OCI-LY1 (cell line): ENCODE measurements around the gene PRPSAP1.

ENCODE experiments used
- H2AFZ ChIP-seq: fragments of 200-600 bp; sonication (generic), shearing (Covaris generic); 2 replicates; pipeline ENCODE4 v1.6.0; 2014; ENCODE audit warnings: antibody characterized with exemption, mild to moderate bottlenecking, low read length
- H3F3A ChIP-seq: fragments of 200-600 bp; sonication (generic), shearing (Covaris generic); 2 replicates; pipeline ENCODE4 v1.6.0; 2014; ENCODE audit warnings: mild to moderate bottlenecking, antibody characterized with exemption, low read length, moderate library complexity; ENCODE audit not compliant: insufficient read depth
- H3K27ac ChIP-seq: fragments of 200-600 bp; sonication (generic); 2 replicates; pipeline ENCODE4 v1.5.1; 2014; ENCODE audit warnings: low read length, mixed run types, mild to moderate bottlenecking, low read depth; ENCODE audit not compliant: poor library complexity, severe bottlenecking
- H3K27me3 ChIP-seq: fragments of 200-600 bp; sonication (generic); 2 replicates; pipeline ENCODE4 v1.6.0; 2014; ENCODE audit warnings: antibody characterized with exemption, mild to moderate bottlenecking, low read length, moderate library complexity; ENCODE audit not compliant: insufficient read depth
- H3K36me3 ChIP-seq: fragments of 200-600 bp; sonication (generic); 2 replicates; pipeline ENCODE4 v1.6.1; 2014; ENCODE audit warnings: mild to moderate bottlenecking, antibody characterized with exemption, low read length, moderate library complexity, mixed read lengths; ENCODE audit not compliant: insufficient read depth
- H3K4me1 ChIP-seq: fragments of 200-600 bp; sonication (generic); 2 replicates; pipeline ENCODE4 v1.5.1; 2014; ENCODE audit warnings: mild to moderate bottlenecking, low read length, moderate library complexity; ENCODE audit not compliant: insufficient read depth, severe bottlenecking
- H3K4me2 ChIP-seq: fragments of 200-600 bp; sonication (generic), shearing (Covaris generic); 2 replicates; pipeline ENCODE4 v1.6.1; 2014; ENCODE audit warnings: low read length
- H3K4me3 ChIP-seq: fragments of 200-600 bp; sonication (generic); 2 replicates; pipeline ENCODE4 v1.5.1; 2014; ENCODE audit warnings: low read length, low read depth, mild to moderate bottlenecking, mixed read lengths; ENCODE audit not compliant: poor library complexity, severe bottlenecking
- H3K79me2 ChIP-seq: fragments of 200-600 bp; shearing (Covaris generic); 2 replicates; pipeline ENCODE4 v1.6.1; 2016; ENCODE audit warnings: mixed run types, low read length, mixed read lengths; ENCODE audit not compliant: insufficient read depth
- H3K9ac ChIP-seq: fragments of 200-600 bp; sonication (generic), shearing (Covaris generic); 2 replicates; pipeline ENCODE4 v1.6.1; 2014; ENCODE audit warnings: mild to moderate bottlenecking, low read length, mixed read lengths
- H3K9me2 ChIP-seq: fragments of 200-600 bp; sonication (generic), shearing (Covaris generic); 2 replicates; pipeline ENCODE4 v1.6.1; 2014; ENCODE audit warnings: low read depth, mild to moderate bottlenecking, low read length, mixed read lengths
- H3K9me3 ChIP-seq: fragments of 200-600 bp; shearing (Covaris generic); 2 replicates; pipeline ENCODE4 v1.6.1; 2014; ENCODE audit warnings: low read length, mixed read lengths
- H4K20me1 ChIP-seq: fragments of 200-600 bp; sonication (generic), shearing (Covaris generic); 2 replicates; pipeline ENCODE4 v1.6.0; 2016; ENCODE audit warnings: mild to moderate bottlenecking, low read length; ENCODE audit not compliant: insufficient read depth
- EZH2 ChIP-seq: fragments of 200-600 bp; sonication (generic), shearing (Covaris generic); IDR thresholded peaks from 2 replicates; pipeline ENCODE4 v1.8.0; 2017; ENCODE audit warnings: borderline replicate concordance, mixed run types, mild to moderate bottlenecking, antibody characterized with exemption, low read length, moderate library complexity, mixed read lengths
- TF ChIP-seq, protein P1 (sequence below): fragments of 200-600 bp; sonication (generic), shearing (Covaris generic); IDR thresholded peaks from 2 replicates; pipeline ENCODE4 v1.5.1; 2017; ENCODE audit warnings: mild to moderate bottlenecking, antibody characterized with exemption, low read length, moderate library complexity, mixed read lengths

Gene PRPSAP1

DNA sequence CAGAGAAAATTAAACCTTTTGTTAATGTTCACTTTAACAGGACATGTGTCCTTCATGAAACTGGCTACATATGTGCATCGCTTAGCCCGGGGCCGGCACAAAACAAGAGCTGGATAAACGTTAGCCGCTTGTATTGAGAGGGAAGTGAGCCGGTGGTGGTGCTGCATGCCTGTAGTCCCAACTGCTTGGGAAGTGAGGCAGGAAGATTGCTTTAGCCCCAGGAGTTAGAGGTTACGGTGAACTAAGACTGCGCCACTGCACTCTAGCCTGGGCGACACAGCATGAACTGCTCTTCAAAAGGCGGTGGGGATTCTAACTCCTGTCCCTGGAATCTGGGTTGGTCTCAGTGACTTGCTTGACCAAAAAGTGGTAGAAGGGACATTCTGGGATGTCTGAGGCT is 15.7 kb upstream of the PRPSAP1 start:
- no peaks in the 10 kb centered on the region for H4K20me1 ChIP-seq
- no peak overlapping the region for H3K27ac ChIP-seq
- no peaks in the 10 kb centered on the region for H3K36me3 ChIP-seq
- H3K79me2 ChIP-seq: no peaks in the 10 kb centered on the region
- no peak overlapping the region for H3K4me3 ChIP-seq
- H2AFZ ChIP-seq: no peak overlapping the region
- no peak overlapping the region for H3K4me2 ChIP-seq
- H3K27me3 ChIP-seq: no peaks in the 10 kb centered on the region
- no peaks in the 10 kb centered on the region for H3F3A ChIP-seq
- no peak for TF ChIP-seq EZH2
- TF ChIP-seq, protein P1, sequence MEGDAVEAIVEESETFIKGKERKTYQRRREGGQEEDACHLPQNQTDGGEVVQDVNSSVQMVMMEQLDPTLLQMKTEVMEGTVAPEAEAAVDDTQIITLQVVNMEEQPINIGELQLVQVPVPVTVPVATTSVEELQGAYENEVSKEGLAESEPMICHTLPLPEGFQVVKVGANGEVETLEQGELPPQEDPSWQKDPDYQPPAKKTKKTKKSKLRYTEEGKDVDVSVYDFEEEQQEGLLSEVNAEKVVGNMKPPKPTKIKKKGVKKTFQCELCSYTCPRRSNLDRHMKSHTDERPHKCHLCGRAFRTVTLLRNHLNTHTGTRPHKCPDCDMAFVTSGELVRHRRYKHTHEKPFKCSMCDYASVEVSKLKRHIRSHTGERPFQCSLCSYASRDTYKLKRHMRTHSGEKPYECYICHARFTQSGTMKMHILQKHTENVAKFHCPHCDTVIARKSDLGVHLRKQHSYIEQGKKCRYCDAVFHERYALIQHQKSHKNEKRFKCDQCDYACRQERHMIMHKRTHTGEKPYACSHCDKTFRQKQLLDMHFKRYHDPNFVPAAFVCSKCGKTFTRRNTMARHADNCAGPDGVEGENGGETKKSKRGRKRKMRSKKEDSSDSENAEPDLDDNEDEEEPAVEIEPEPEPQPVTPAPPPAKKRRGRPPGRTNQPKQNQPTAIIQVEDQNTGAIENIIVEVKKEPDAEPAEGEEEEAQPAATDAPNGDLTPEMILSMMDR: no peak
- H3K9ac ChIP-seq: no peak overlapping the region
- no peaks in the 10 kb centered on the region for H3K9me3 ChIP-seq
- no peaks in the 10 kb centered on the region for H3K9me2 ChIP-seq
- peaks cover 10% of the 10 kb centered on the region for H3K4me1 ChIP-seq

DNA sequence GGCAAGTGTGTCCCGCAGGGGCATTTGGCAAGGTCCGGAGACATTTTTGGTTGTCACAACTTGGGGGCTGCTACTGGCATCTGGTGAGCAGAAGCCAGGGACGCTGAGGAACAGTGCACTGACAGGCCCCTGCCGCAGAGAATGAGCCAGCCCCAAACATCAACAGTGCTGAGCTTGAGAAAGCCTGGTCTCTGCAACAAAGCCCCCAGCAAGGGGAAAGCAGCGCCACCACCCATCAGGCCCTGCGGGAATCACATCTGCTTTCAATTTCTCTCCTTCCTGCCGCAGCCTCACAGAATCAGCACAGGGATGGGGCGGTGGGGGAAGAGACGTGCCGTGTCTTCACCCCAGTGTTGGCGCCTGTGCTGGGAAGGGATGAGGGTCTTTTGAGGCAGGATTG is 14.8 kb upstream of the PRPSAP1 start:
- H3K9me2 ChIP-seq: no peaks in the 10 kb centered on the region
- H3K27ac ChIP-seq: no peak overlapping the region
- H3K9ac ChIP-seq: no peak overlapping the region
- no peaks in the 10 kb centered on the region; the same call in 1 of the 2 replicates for H3K36me3 ChIP-seq
- peaks cover 10% of the 10 kb centered on the region for H3K4me1 ChIP-seq
- H3F3A ChIP-seq: no peaks in the 10 kb centered on the region
- H3K4me3 ChIP-seq: peak overlapping the region; percentile 26
- no peak overlapping the region for H2AFZ ChIP-seq
- no peaks in the 10 kb centered on the region for H3K27me3 ChIP-seq
- TF ChIP-seq, protein P1: no peak
- TF ChIP-seq EZH2: no peak
- H3K9me3 ChIP-seq: no peaks in the 10 kb centered on the region
- H3K4me2 ChIP-seq: peak overlapping the region; percentile 48; the same call in 1 of the 2 replicates
- H3K79me2 ChIP-seq: no peaks in the 10 kb centered on the region
- no peaks in the 10 kb centered on the region for H4K20me1 ChIP-seq

DNA sequence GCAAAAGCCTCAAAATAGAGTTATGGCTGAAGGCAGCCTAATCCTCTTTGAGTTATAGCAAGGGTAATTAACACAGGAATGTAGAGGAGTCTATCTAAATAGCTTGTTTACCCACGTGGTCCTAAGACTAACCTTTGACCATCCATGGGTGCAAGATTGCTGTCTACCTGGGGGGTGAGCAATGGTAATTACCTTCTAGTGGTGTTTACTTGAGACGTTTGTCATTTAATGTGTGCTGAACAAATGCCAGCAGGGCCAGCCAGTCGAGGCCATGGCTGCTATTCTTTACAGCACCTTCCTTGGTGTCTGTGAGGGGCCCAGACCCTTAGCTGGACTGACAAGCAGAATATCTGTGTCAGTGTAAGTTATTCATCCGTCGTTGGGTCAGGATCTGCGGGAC is 13.9 kb upstream of the PRPSAP1 start:
- Histone ChIP-seq H3K4me1 (peaks cover 15% of the 10 kb centered on the region), H3K9me2 (no peaks in the 10 kb centered on the region), H3K4me2 (no peak overlapping the region), H3K36me3 (no peaks in the 10 kb centered on the region; the same call in 1 of the 2 replicates), H3K9ac (no peak overlapping the region), H3K27ac (no peak overlapping the region), H3K79me2 (no peaks in the 10 kb centered on the region), H3F3A (no peaks in the 10 kb centered on the region), H3K4me3 (no peak overlapping the region), H2AFZ (no peak overlapping the region), H4K20me1 (no peaks in the 10 kb centered on the region), H3K9me3 (no peaks in the 10 kb centered on the region), H3K27me3 (no peaks in the 10 kb centered on the region)
- no peak for TF ChIP-seq EZH2
- TF ChIP-seq, protein P1: no peak
